BLaER1 treated with 17β-estradiol and CSF1 and Interleukin-3, amounts not matched to agents 10 nM and 100 nM (cell line): Measurements from ENCODE around the gene ISYNA1.

Source experiments
- H3K27ac ChIP-seq, 11 experiments: shearing (Covaris generic); formaldehyde crosslinking; 2 replicates each; pipeline ENCODE4 v1.8.1; 2022
- H3K27me3 ChIP-seq, 11 experiments: shearing (Covaris generic); formaldehyde crosslinking; 2 replicates each; pipeline ENCODE4 v1.8.1; 2022
- H3K36me3 ChIP-seq, 11 experiments: shearing (Covaris generic); formaldehyde crosslinking; 2 replicates each; pipeline ENCODE4 v1.8.1; 2022
- H3K4me1 ChIP-seq, 10 experiments: shearing (Covaris generic); formaldehyde crosslinking; 2 replicates each; pipeline ENCODE4 v1.8.1; 2022
- H3K4me2 ChIP-seq, 11 experiments: shearing (Covaris generic); formaldehyde crosslinking; 2 replicates each; pipeline ENCODE4 v1.8.1; 2022
- H3K4me3 ChIP-seq, 10 experiments: shearing (Covaris generic); formaldehyde crosslinking; 2 replicates each; pipeline ENCODE4 v1.8.1; 2022
- H3K9ac ChIP-seq, 11 experiments: shearing (Covaris generic); formaldehyde crosslinking; 2 replicates each; pipeline ENCODE4 v1.8.1; 2022
- H3K9me3 ChIP-seq, 11 experiments: shearing (Covaris generic); formaldehyde crosslinking; replicated peaks in 1 of 11; 2 replicates each; pipeline ENCODE4 v1.8.1; 2022
- H4K20me1 ChIP-seq, 11 experiments: shearing (Covaris generic); formaldehyde crosslinking; 2 replicates each; pipeline ENCODE4 v1.8.1; 2022
- Cebpa-rat ChIP-seq, 11 experiments: shearing (Covaris generic); IDR thresholded peaks; 2 replicates each; pipeline ENCODE4 v1.8.1; 2022

ISYNA1 gene

DNA sequence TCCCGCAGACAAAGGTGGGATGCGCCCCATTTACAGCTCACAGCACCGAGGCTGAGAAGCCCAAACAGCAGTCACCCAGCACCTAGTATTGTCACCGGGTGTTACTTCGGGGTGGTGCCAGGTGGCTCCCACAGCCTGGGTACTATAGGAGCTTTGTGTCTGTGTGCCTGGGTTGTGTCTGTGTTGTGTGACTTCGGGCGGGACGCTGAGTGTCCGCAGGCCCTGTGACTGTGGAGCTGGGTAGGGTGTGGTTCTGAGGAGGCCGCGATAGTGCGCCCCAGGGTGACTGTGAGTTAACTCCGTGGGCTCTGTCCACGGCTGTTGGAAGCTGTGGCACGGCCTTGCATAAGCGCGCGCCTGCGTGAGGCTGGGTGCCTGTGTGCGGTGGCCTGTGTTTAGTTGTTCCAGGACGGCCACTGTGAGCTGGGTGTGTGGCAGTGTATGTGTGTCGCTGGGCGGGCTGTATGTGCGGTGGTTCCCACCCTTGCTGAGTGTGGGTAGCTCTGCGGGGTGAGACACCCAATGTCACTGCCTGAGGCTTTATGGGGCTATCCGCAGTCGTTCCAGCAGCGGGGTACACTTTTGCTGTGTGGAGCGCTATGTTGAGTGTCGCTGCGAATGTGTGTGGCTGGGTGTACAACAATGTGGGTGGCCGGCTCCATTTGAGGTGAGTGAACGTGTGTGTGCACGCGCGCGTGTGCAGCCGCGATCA is 19.3 kb downstream of the ISYNA1 start:
- Histone ChIP-seq H3K36me3 (peaks cover 0 to 14% (median 0%) of the 10 kb centered on the region in 11 experiments; a peak in 6 of 22 replicates), H3K27me3 (no peaks in the 10 kb centered on the region), H3K4me1 (peaks cover 76 to 93% (median 89%) of the 10 kb centered on the region in 10 experiments), H3K9me3 (no peaks in the 10 kb centered on the region), H3K9ac (peak overlapping the region; percentile 82 to 98 (median 92)), H4K20me1 (peaks cover 32 to 40% (median 36%) of the 10 kb centered on the region in 11 experiments), H3K4me3 (peak overlapping the region; percentile 77 to 98 (median 94)), H3K27ac (peak overlapping the region; percentile 88 to 100 (median 95); a peak in 21 of 22 replicates), H3K4me2 (peak overlapping the region; percentile 91 to 98 (median 95))
- TF ChIP-seq Cebpa-rat (IDR thresholded peaks at IDR 0.05) = no peak

DNA sequence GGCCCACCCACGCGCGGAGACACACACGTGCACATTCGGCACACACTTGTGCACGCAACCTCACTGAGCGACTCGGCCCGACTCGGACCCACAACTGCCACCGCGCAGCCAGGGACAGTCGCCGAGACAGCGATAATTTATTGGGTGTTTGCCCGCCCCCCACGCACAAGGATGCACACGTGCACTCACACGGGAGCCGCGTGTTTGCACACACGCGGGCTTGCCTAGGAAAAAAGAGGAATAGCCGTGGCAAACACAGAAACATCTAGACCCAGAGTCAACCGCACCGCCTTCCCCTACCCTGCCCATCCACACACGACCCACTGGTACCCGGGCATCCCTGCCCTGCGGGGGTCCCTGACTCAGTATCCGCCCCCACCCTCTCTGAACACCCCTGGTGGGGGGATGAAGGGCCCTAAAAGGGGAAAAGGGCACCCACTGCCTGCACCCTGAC is 19.9 kb downstream of the ISYNA1 start:
- H3K36me3 ChIP-seq = peaks cover 0 to 12% (median 0%) of the 10 kb centered on the region in 11 experiments; a peak in 6 of 22 replicates
- peak overlapping the region; percentile 82 to 98 (median 92); a peak in 21 of 22 replicates for H3K9ac ChIP-seq
- no peaks in the 10 kb centered on the region for H3K9me3 ChIP-seq
- TF ChIP-seq Cebpa-rat (IDR thresholded peaks at IDR 0.05) = no peak
- H3K27me3 ChIP-seq = no peaks in the 10 kb centered on the region
- peaks cover 70 to 88% (median 85%) of the 10 kb centered on the region in 10 experiments for H3K4me1 ChIP-seq
- H3K4me2 ChIP-seq = peak overlapping the region; percentile 91 to 98 (median 95)
- peak overlapping the region; percentile 88 to 100 (median 95); a peak in 21 of 22 replicates for H3K27ac ChIP-seq
- peaks cover 26 to 34% (median 30%) of the 10 kb centered on the region in 11 experiments for H4K20me1 ChIP-seq
- H3K4me3 ChIP-seq = peak overlapping the region in 7 of 10 experiments; percentile 44 to 98 (median 54); a peak in 12 of 20 replicates

DNA sequence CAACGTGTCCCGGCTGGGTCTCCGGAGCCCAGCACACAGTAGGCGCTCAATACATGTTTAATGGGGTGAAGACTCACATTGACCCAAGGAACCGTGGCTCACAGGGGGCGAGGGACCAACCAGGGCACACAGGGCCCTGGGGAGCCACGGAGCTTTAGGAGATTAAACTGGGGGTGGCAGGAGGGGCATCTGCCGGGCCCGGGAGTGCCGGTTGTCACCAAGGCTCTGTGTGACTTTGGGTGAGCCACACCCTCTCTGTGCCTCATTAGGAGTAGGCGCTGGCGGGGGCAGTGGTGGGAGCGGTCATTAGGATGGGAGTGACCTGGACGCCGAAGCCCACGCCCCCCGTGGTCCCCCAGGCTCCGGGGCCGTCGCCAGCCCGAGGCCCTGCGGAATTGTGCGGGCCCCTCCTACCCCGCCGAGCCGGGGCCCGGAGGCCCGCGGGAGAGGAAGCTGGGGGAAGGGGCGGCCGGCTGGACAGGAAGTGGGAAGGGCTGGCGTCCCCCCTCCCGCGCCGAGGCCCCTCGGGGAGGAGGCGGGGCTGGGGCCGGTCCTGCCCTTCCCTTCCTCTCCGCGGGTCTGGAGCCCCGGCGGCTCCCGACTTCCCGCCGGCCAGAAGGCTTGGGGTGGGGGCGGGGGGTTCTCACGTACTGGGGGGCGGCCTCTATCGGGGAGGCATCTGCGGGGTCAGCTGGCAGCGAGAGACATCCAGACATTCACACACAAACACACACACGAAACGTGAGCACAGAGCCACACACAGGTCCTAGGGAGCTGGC is 20.5 kb downstream of the ISYNA1 start:
- no peaks in the 10 kb centered on the region for H3K9me3 ChIP-seq
- peak overlapping the region; percentile 88 to 100 (median 95) for H3K27ac ChIP-seq
- H3K27me3 ChIP-seq = no peaks in the 10 kb centered on the region
- H3K36me3 ChIP-seq = peaks cover 0 to 5% (median 0%) of the 10 kb centered on the region in 11 experiments; a peak in 6 of 22 replicates
- H4K20me1 ChIP-seq = peaks cover 20 to 28% (median 24%) of the 10 kb centered on the region in 11 experiments
- TF ChIP-seq Cebpa-rat (IDR thresholded peaks at IDR 0.05) = no peak
- peak overlapping the region; percentile 26 to 98 (median 52) for H3K4me3 ChIP-seq
- peaks cover 64 to 87% (median 79%) of the 10 kb centered on the region in 10 experiments for H3K4me1 ChIP-seq
- peak overlapping the region; percentile 82 to 98 (median 92) for H3K9ac ChIP-seq
- H3K4me2 ChIP-seq = peak overlapping the region; percentile 91 to 98 (median 95)

DNA sequence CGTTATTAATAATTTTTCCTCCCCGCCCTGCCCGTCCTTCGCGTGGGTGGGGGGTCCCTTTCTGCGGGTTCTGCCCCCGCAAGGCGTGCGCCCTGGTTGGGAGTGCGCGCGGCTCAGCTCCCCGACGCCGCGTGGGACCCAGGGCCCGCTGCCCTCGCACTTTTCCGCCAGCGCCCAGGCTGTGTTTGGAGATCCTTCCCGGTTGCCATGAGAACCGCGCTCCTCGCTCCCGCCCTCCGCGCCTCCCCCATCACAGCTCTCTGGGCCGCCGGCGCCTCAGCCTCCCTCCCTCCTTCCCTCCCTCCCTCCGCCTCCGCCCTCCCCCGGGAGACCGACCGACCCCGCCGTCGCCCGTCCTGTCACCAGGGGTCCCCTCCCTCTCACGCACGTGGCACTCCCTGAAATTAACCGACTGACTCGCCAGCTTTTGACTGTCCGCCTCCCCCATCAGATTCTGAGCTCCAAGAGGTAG is 21.1 kb downstream of the ISYNA1 start:
- no peaks in the 10 kb centered on the region for H3K27me3 ChIP-seq
- no peaks in the 10 kb centered on the region for H3K9me3 ChIP-seq
- H3K4me1 ChIP-seq = peaks cover 57 to 82% (median 73%) of the 10 kb centered on the region in 10 experiments
- H3K9ac ChIP-seq = peak overlapping the region; percentile 82 to 98 (median 92)
- peaks cover 14 to 21% (median 18%) of the 10 kb centered on the region in 11 experiments; a peak in 20 of 22 replicates for H4K20me1 ChIP-seq
- peak overlapping the region; percentile 37 to 98 (median 56) for H3K4me3 ChIP-seq
- TF ChIP-seq Cebpa-rat (IDR thresholded peaks at IDR 0.05) = no peak
- peak overlapping the region; percentile 88 to 100 (median 95) for H3K27ac ChIP-seq
- H3K4me2 ChIP-seq = peak overlapping the region; percentile 91 to 98 (median 95)
- no peaks in the 10 kb centered on the region for H3K36me3 ChIP-seq

DNA sequence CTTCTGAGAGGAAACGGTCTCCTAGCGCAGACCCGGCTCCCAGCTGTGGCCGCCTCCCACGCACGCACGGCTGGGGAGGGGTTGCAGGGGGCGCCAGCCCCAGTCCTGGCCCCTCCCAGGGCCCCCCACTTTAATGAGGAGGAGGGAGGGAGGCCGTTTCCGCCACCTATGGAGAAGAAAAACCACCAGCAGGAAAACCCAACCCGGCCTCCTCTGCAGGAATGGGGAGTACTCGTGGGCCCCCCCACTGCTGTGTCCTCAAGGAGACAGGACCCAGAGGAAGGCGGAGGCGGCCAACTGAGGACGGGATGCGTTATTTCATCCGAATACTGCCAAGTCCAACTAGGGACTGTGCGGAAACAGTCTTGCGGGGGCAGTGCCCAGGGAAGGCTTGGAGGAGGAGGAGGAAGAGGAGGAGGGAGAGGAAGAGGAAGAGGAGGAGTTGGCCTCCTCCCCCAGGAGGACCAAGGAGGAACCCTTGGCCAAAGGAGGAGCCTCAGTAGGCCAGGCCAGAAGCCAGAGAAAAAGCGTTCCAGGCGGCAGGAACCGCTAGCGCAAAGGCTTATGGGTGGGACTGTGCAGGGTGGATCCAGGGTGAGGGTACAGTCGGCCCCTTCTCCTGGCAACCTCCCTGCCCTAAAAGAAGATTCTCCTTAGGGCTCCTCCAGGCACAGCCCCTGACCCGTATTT is 22.6 kb downstream of the ISYNA1 start:
- no peak for TF ChIP-seq Cebpa-rat (IDR thresholded peaks at IDR 0.05)
- Histone ChIP-seq H3K9me3 (no peaks in the 10 kb centered on the region), H4K20me1 (peaks cover 0 to 6% (median 3%) of the 10 kb centered on the region in 11 experiments; a peak in 17 of 22 replicates), H3K27me3 (no peaks in the 10 kb centered on the region), H3K36me3 (no peaks in the 10 kb centered on the region), H3K9ac (peak overlapping the region; percentile 82 to 98 (median 92)), H3K4me2 (peak overlapping the region; percentile 91 to 98 (median 95)), H3K4me3 (peak overlapping the region; percentile 45 to 69 (median 55)), H3K4me1 (peaks cover 42 to 70% (median 59%) of the 10 kb centered on the region in 10 experiments), H3K27ac (peak overlapping the region; percentile 88 to 100 (median 95))

DNA sequence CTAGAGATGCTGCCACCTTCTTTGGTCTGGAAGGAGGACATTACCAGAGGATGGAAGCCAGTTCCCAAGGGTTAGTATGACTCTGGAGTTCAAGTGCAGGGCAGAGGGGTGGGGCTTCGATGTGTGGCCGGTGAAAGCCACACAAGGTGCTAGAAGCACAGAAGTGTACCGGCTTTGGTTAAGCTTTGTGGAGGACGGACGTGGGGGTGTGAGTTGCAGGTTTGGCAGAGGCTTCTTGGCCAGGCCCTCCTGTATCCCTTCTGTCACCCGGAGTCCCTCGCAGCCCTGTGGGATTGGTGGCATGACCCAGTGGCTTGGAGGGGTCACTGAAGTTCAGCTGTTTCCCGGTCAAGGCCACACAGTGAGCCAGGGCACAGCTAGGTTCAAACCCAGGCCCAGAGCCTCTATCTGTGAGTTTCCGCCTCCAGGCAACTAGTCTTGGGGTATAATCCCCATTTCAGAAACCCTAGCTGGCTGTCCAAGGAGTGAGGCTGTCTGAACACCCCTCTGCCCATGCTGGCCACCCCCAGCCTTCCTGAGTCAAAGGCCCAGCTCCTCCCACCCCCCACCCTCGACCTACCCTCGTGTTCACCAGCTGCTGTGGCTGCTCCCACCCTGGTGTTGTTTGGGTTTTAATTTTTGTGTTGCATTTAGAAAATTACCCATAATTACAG is 23.3 kb downstream of the ISYNA1 start:
- no peaks in the 10 kb centered on the region for H3K9me3 ChIP-seq
- H4K20me1 ChIP-seq = no peaks in the 10 kb centered on the region; a peak in 1 of 22 replicates
- peak overlapping the region; percentile 45 to 69 (median 55) for H3K4me3 ChIP-seq
- no peak for TF ChIP-seq Cebpa-rat (IDR thresholded peaks at IDR 0.05)
- peaks cover 0 to 2% (median 0%) of the 10 kb centered on the region in 11 experiments; a peak in 3 of 22 replicates for H3K27me3 ChIP-seq
- H3K4me2 ChIP-seq = peak overlapping the region; percentile 91 to 98 (median 95)
- H3K27ac ChIP-seq = peak overlapping the region; percentile 88 to 100 (median 95)
- H3K4me1 ChIP-seq = peaks cover 42 to 77% (median 62%) of the 10 kb centered on the region in 10 experiments
- H3K9ac ChIP-seq = peak overlapping the region; percentile 82 to 98 (median 92)
- no peaks in the 10 kb centered on the region for H3K36me3 ChIP-seq

DNA sequence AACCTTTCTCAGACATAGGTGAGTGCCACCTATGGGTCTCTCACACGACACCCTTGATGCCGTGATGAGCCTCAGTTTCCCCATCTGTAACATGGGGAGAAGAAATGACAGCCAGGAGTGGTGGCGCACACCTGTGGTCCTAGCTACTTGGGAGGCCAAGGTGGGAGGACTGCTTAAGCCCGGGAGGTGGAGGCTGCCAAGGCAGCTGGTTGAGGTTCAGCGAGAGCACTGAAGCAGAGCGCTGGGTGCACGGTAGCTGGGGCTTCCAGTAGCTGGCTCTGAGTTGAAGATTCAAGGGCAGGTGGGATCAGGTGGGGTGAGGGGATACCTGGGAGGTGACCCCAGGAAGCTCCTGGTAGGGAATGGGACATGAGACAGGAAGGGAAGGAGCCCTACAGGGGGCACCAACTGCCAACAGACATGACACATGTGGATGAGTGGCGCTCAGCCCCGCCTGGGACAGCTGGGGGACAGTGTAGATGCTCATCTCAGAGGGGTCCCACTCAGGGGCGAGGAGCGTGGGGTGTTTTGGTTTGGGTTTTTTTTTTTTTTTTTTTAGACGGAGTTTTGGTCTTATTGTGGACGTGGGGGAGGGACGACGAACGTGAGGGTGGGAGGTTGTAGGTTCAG is 25.2 kb downstream of the ISYNA1 start:
- Histone ChIP-seq H3K4me3 (no peak overlapping the region), H3K9me3 (no peaks in the 10 kb centered on the region), H4K20me1 (no peaks in the 10 kb centered on the region; a peak in 1 of 22 replicates), H3K27me3 (peaks cover 0 to 13% (median 0%) of the 10 kb centered on the region in 11 experiments; a peak in 5 of 22 replicates), H3K36me3 (no peaks in the 10 kb centered on the region), H3K27ac (no peak overlapping the region), H3K4me1 (peaks cover 41 to 77% (median 61%) of the 10 kb centered on the region in 10 experiments), H3K9ac (no peak overlapping the region), H3K4me2 (no peak overlapping the region)
- no peak for TF ChIP-seq Cebpa-rat (IDR thresholded peaks at IDR 0.05)
